GM08714 (cell line): ENCODE measurements around the gene DEPDC1.
"Not testable (repeated sequence)": the region's sequence is repeated elsewhere in the genome, so short reads cannot be mapped to it uniquely, and the experiment has no call there.

Experiments used
- H3K4me3 ChIP-seq: fragments of 200-500 bp; sonication (Bioruptor generic); 2 replicates; pipeline ENCODE4 v1.5.1; 2014; ENCODE audit warnings: mild to moderate bottlenecking, low read length, inconsistent platforms
- ZNF274 ChIP-seq: IDR thresholded peaks from 2 replicates; pipeline ENCODE4 v1.6.1; 2012; ENCODE audit warnings: mild to moderate bottlenecking, low read depth, low read length

The DEPDC1 gene

GRCh38 chr1:68496680-68497357 is at the start of gene DEPDC1:
Gene DEPDC1, minus strand, starts transcription at chr1:68497082. Its CDS starts 83 bp downstream, at chr1:68496999.
- TF ChIP-seq ZNF274: no peak
- peak within 1 kb of the TSS; percentile 70 for H3K4me3 ChIP-seq

GRCh38 chr1:68544651-68545050 is 47.8 kb upstream of the DEPDC1 start:
- no peak overlapping the region for H3K4me3 ChIP-seq
- TF ChIP-seq ZNF274: no peak

GRCh38 chr1:68542586-68542985 is 45.7 kb upstream of the DEPDC1 start:
- no peak for TF ChIP-seq ZNF274
- H3K4me3 ChIP-seq: no peak overlapping the region

- no peak overlapping the region for H3K4me3 ChIP-seq
- no peak for TF ChIP-seq ZNF274
These were observed 42.1 kb upstream of the DEPDC1 start for GRCh38 chr1:68538941-68539340.

GRCh38 chr1:68528243-68528642 is 31.4 kb upstream of the DEPDC1 start:
- no peak for TF ChIP-seq ZNF274
- no peak overlapping the region for H3K4me3 ChIP-seq

- H3K4me3 ChIP-seq: no peak overlapping the region
- no peak for TF ChIP-seq ZNF274
These were observed 28.9 kb upstream of the DEPDC1 start for GRCh38 chr1:68525781-68526180.

- TF ChIP-seq ZNF274: no peak
- H3K4me3 ChIP-seq: no peak overlapping the region
These were observed 24.4 kb upstream of the DEPDC1 start for GRCh38 chr1:68521286-68521685.

- no peak overlapping the region for H3K4me3 ChIP-seq
- no peak for TF ChIP-seq ZNF274
These were observed 19.2 kb upstream of the DEPDC1 start for GRCh38 chr1:68516066-68516465.

- no peak overlapping the region for H3K4me3 ChIP-seq
- no peak for TF ChIP-seq ZNF274
These were observed 14.4 kb upstream of the DEPDC1 start for GRCh38 chr1:68511254-68511653.

- H3K4me3 ChIP-seq: no peak overlapping the region
- TF ChIP-seq ZNF274: no peak
These were observed 9.5 kb upstream of the DEPDC1 start for GRCh38 chr1:68506386-68506785.

GRCh38 chr1:68503085-68503484 is 6.2 kb upstream of the DEPDC1 start:
- TF ChIP-seq ZNF274: no peak
- no peak overlapping the region for H3K4me3 ChIP-seq

- TF ChIP-seq ZNF274: no peak
- peak overlapping the region; percentile 70 for H3K4me3 ChIP-seq
These were observed 446 bp upstream of the DEPDC1 start for GRCh38 chr1:68497358-68497698.

GRCh38 chr1:68495968-68496679 is 758 bp downstream of the DEPDC1 start:
- TF ChIP-seq ZNF274: no peak
- H3K4me3 ChIP-seq: peak overlapping the region; percentile 70

GRCh38 chr1:68495532-68495931 is 1.4 kb downstream of the DEPDC1 start:
- peak overlapping the region; percentile 70 for H3K4me3 ChIP-seq
- TF ChIP-seq ZNF274: no peak

GRCh38 chr1:68493193-68493592 is 3.7 kb downstream of the DEPDC1 start:
- H3K4me3 ChIP-seq: no peak overlapping the region
- TF ChIP-seq ZNF274: no peak

- H3K4me3 ChIP-seq: not testable (repeated sequence)
These were observed 4.6 kb downstream of the DEPDC1 start for GRCh38 chr1:68492255-68492654.
